Upper lobe of right lung (tissue), 1 donor: ENCODE measurements around the gene CBLIF. TPM values are rescaled to one million over a fixed set of nuclear protein-coding genes. Genes with fewer than 3 reads are reported as not detected.

Experiments used
- ATAC-seq: fragments of 200-7000 bp; cut with Tn5 transposase; one replicate; pipeline ENCODE4 v1.9.1; 2020; ENCODE audit warnings: mild to moderate bottlenecking, moderate library complexity
- DNase-seq: peaks from one replicate; pipeline ENCODE4 v3.0.0-alpha.2; 2020
- H3K27ac ChIP-seq: fragments of 200-600 bp; one replicate; pipeline ENCODE4 v1.8.0; 2022
- H3K27me3 ChIP-seq: fragments of 200-600 bp; one replicate; pipeline ENCODE4 v1.8.0; 2022; ENCODE audit warnings: mild to moderate bottlenecking
- H3K36me3 ChIP-seq: fragments of 200-600 bp; one replicate; pipeline ENCODE4 v1.8.0; 2022
- H3K4me1 ChIP-seq: fragments of 200-600 bp; one replicate; pipeline ENCODE4 v1.8.0; 2022
- H3K4me3 ChIP-seq: fragments of 200-600 bp; one replicate; pipeline ENCODE4 v1.8.0; 2022; ENCODE audit warnings: mild to moderate bottlenecking
- H3K9me3 ChIP-seq: fragments of 200-600 bp; one replicate; pipeline ENCODE4 v1.8.0; 2022
- intact Hi-C: fragments of 100-400 bp; cut with DNase I; formaldehyde crosslinking; loops from one replicate; pipeline ENCODE4 v1.11.0; 2022
- total RNA-seq: library from RNA; stranded (reverse); fragmentation: NEBNext Ultra II Directional; extraction: Animal tissue kit (Norgen Biotek cat#: 25700); gene quantifications from one replicate; pipeline ENCODE4 v1.2.1, GENCODE V29; 2021
- TF ChIP-seq, protein P1 (sequence below): fragments of 200-600 bp; IDR thresholded peaks from one replicate; pipeline ENCODE4 v1.8.0; 2022; ENCODE audit warnings: antibody characterized with exemption
- donor health status: DM: no; HTN: yes; CAD: no; lungs with severe emphysema.

The CBLIF gene
- total RNA-seq, 1 donor from 2014 or later, result not detected

- Histone ChIP-seq H3K36me3 (no peaks in the 10 kb centered on the region), H3K4me3 (no peak overlapping the region), H3K27me3 (no peaks in the 10 kb centered on the region), H3K27ac (no peak overlapping the region), H3K9me3 (peaks cover 6% of the 10 kb centered on the region), H3K4me1 (no peaks in the 10 kb centered on the region)
- ATAC-seq (no peak), DNase-seq (no peak)
- intact Hi-C loops, result no loop called here
- TF ChIP-seq, protein P1, sequence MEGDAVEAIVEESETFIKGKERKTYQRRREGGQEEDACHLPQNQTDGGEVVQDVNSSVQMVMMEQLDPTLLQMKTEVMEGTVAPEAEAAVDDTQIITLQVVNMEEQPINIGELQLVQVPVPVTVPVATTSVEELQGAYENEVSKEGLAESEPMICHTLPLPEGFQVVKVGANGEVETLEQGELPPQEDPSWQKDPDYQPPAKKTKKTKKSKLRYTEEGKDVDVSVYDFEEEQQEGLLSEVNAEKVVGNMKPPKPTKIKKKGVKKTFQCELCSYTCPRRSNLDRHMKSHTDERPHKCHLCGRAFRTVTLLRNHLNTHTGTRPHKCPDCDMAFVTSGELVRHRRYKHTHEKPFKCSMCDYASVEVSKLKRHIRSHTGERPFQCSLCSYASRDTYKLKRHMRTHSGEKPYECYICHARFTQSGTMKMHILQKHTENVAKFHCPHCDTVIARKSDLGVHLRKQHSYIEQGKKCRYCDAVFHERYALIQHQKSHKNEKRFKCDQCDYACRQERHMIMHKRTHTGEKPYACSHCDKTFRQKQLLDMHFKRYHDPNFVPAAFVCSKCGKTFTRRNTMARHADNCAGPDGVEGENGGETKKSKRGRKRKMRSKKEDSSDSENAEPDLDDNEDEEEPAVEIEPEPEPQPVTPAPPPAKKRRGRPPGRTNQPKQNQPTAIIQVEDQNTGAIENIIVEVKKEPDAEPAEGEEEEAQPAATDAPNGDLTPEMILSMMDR, result no peak
Measured at GRCh38 chr11:59866836-59867235, 21.5 kb upstream of the CBLIF start.

DNA sequence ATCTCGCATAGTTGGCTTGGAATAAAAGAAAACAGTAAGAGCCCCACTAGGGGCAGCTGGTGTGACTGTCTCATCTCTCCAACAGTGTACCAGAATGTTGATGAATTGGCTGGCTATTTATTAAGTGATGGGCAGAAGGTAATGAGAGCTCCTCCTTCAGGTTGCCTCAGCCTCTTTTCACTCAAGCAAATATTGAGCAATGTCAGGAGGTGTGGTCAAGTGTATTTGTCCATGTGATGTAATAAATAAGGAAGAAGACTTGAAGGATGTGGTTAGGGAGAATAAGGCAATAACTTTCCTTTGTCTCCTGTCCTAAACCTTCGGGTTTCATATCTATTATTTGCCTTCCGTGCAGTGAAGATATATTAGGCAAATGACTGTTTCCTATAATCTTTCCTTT, 21.1 kb upstream of the CBLIF start, which contains the start of gene TCN1:
TSS of gene TCN1 (minus strand) at position 91 of the 400 bp plus-strand sequence. CDS start at position 74, 17 bp downstream.
- Histone ChIP-seq H3K27ac (no peak within 1 kb of the TSS), H3K4me1 (no peaks in the 10 kb centered on the region), H3K36me3 (no peaks in the 10 kb centered on the region), H3K4me3 (no peak within 1 kb of the TSS), H3K27me3 (no peaks in the 10 kb centered on the region), H3K9me3 (peaks cover 6% of the 10 kb centered on the region)
- TF ChIP-seq, protein P1, result no peak
- intact Hi-C loops, result no loop called here
- peak; percentile 78 for ATAC-seq
- DNase-seq, result no peak

- TF ChIP-seq, protein P1, result no peak
- no peak overlapping the region for H3K4me3 ChIP-seq
- no peak for DNase-seq
- no peaks in the 10 kb centered on the region for H3K36me3 ChIP-seq
- no peak overlapping the region for H3K27ac ChIP-seq
- intact Hi-C loops, result no loop called here
- ATAC-seq, result no peak
- H3K27me3 ChIP-seq, result no peaks in the 10 kb centered on the region
- no peaks in the 10 kb centered on the region for H3K4me1 ChIP-seq
- no peaks in the 10 kb centered on the region for H3K9me3 ChIP-seq
Measured at GRCh38 chr11:59865031-59865430, 19.7 kb upstream of the CBLIF start.

DNA sequence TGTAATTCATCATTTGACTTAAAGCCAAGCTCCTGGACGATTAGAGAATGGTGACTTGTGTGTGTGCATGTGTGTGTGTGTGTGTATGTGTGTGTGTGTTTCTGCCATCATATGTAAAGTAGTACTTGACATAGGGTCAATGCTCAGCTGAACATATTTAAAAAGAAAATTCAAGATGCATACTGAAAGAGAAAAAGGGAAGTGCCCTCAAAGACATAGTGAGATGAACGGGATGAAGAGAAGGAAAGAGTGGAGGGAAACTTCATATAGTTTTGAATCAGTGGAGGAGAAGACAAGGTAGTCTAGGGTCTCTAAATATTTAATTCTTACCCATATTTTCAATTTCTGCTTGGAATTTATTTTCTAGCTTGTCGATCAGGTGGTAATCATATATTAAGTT, 17.0 kb upstream of the CBLIF start:
- H3K4me1 ChIP-seq, result no peaks in the 10 kb centered on the region
- DNase-seq (no peak), ATAC-seq (no peak)
- H3K27me3 ChIP-seq, result no peaks in the 10 kb centered on the region
- H3K4me3 ChIP-seq, result no peak overlapping the region
- TF ChIP-seq, protein P1, result no peak
- H3K27ac ChIP-seq, result no peak overlapping the region
- no peaks in the 10 kb centered on the region for H3K36me3 ChIP-seq
- intact Hi-C loops, result no loop called here
- H3K9me3 ChIP-seq, result no peaks in the 10 kb centered on the region

- Histone ChIP-seq H3K4me3 (no peak overlapping the region), H3K27me3 (no peaks in the 10 kb centered on the region), H3K27ac (no peak overlapping the region), H3K36me3 (no peaks in the 10 kb centered on the region), H3K9me3 (no peaks in the 10 kb centered on the region), H3K4me1 (no peaks in the 10 kb centered on the region)
- TF ChIP-seq, protein P1, result no peak
- intact Hi-C loops, result no loop called here
- ATAC-seq (no peak), DNase-seq (no peak)
Measured at GRCh38 chr11:59859673-59860072, 14.4 kb upstream of the CBLIF start.
